Skeletal muscle tissue (tissue), 4 donors: ENCODE data around the gene USP53. TPM values are rescaled to one million over a fixed set of nuclear protein-coding genes. Genes with fewer than 3 reads are reported as not detected.
"Not testable (repeated sequence)": the region's sequence is repeated elsewhere in the genome, so short reads cannot be mapped to it uniquely, and the experiment has no call there.

Source experiments
- H3K27ac ChIP-seq: one replicate; pipeline ENCODE4 v1.7.0; 2013; ENCODE audit warnings: mild to moderate bottlenecking, low read depth, low read length, inconsistent platforms
- H3K27me3 ChIP-seq, 3 donors: one replicate each; pipeline ENCODE4 v1.7.0; 2013; ENCODE audit warnings: low read length in 3 of 3; ENCODE audit not compliant: control insufficient read depth in 3 of 3, insufficient read depth in 3 of 3
- H3K36me3 ChIP-seq, 3 donors: one replicate each; pipeline ENCODE4 v1.7.0; 2013; ENCODE audit warnings: low read length in 3 of 3; ENCODE audit not compliant: control insufficient read depth in 3 of 3, insufficient read depth in 3 of 3
- H3K4me1 ChIP-seq, 3 donors: one replicate each; pipeline ENCODE4 v1.7.0; 2013; ENCODE audit warnings: low read length in 3 of 3, mild to moderate bottlenecking in 3 of 3; ENCODE audit not compliant: control insufficient read depth in 3 of 3, insufficient read depth in 3 of 3
- H3K4me3 ChIP-seq, 3 donors: one replicate each; pipeline ENCODE4 v1.7.0; 2013; ENCODE audit warnings: low read length in 3 of 3
- H3K9ac ChIP-seq, 3 donors: one replicate each; pipeline ENCODE4 v1.7.0; 2013; ENCODE audit warnings: low read length in 3 of 3, mild to moderate bottlenecking in 3 of 3, moderate library complexity in 2 of 3, low read depth in 1 of 3
- H3K9me3 ChIP-seq, 3 donors: one replicate each; pipeline ENCODE4 v1.7.0; 2013; ENCODE audit warnings: low read length in 3 of 3; ENCODE audit not compliant: control insufficient read depth in 3 of 3
- total RNA-seq: library from RNA; depleted of rRNA; stranded (reverse); fragments of >200 nt; gene quantifications from one replicate; pipeline ENCODE4 v1.2.3, GENCODE V29; 2014
- donor health status: Osteomylitis.

Gene USP53
- total RNA-seq, 1 donor from 2014 or later: 13.0 TPM

DNA sequence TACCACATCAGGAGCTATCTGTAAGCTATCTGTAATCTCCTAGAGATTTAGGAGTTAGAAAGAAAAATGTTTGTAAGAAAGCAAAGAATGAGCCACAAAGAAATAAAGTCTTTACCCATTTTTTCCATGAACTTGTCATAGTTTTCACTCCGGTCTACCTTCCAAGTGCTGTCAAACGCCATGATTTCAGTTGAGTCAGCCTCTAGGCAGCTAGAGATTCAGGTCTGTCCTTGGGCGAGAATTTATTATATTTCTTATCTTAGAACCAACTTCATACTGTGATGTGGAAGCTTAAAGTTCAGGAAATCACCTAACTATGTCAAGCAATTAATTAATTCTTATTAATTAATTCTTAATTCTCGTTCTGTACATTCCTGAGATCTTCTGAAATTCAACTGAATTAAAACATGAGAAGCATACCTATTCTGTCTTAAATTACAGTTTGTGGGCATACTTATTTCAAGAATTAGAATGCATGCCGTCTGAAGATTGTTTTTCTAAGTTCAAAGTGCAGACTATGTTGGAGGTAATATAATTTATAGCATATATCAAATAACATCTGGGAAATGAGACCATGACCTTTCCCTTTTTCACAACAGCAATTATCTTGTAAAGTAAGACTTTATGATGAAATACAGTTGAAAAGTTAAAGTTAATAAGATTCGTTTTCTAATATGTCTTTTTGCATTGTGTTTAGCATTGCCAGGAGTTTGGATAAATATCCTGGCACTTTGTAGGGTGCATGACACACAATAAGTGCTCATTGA lies 109.6 kb downstream of the USP53 start, which contains the start of gene FABP2:
Gene FABP2 (minus strand): TSS at position 218 of the 767 bp plus-strand sequence. CDS start 36 bp downstream, at position 182.
- Histone ChIP-seq H3K4me1 (no peaks in the 10 kb centered on the region), H3K27ac (no peak within 1 kb of the TSS), H3K9me3 (no peaks in the 10 kb centered on the region), H3K4me3 (no peak within 1 kb of the TSS), H3K27me3 (no peaks in the 10 kb centered on the region), H3K36me3 (no peaks in the 10 kb centered on the region), H3K9ac (no peak within 1 kb of the TSS)

DNA sequence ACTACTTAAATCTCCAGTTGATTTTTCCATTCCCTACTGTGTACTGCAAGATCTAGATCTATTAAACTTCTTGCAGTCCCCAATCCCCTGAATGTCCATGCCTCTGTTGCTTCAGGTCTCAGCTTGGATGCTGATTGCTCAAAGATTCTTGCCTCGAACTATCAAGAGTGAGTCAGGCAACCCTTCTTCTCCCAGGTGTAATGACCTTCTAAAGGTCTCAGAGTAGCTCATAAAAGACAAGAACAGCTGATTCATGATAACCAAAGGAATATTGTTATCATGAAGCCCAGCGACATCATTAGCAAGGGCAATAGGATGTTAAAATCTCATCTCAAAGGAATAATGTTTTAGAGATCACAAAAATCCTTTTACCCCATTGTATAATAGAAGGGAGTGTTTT lies 116.2 kb downstream of the USP53 start:
- H3K4me3 ChIP-seq: no peak overlapping the region
- no peak overlapping the region for H3K27ac ChIP-seq
- H3K9ac ChIP-seq: no peak overlapping the region
- no peaks in the 10 kb centered on the region for H3K27me3 ChIP-seq
- no peaks in the 10 kb centered on the region for H3K9me3 ChIP-seq
- no peaks in the 10 kb centered on the region for H3K4me1 ChIP-seq
- H3K36me3 ChIP-seq: no peaks in the 10 kb centered on the region

DNA sequence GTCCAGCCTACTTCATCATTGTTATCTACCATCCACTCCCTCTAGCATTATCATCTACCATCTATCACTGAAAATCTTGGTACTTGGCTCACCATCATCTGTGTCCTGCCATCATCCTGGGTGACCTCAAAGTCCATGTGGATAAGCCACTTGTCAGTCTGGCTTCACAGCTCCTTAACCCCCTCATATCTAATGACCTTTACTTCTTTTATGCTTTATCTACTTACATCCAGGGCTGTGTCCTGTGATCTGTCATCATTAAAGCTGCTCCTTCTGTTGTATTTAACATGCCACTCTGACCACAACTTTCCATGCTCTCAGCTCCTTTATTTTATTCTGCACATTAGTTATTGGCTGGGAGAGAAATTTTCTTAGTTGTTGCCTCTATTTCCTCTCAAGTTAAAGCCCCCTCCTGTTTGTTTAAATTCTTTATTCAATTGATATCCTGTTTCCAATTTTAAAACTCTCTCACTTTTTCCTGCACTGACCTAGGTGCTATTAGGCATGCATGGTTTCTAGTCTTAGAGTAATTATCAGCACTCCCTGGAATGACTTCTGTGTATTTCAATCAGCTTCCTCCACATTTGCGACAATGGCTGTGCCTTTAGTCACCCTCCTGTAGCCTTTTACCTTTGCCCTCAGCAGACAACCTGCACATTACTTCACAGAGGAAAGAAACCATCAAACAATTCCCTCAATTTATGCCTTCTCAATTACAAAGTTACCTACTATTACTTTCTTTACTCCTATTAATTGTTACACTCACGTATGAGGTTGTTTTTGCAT lies 117.5 kb downstream of the USP53 start:
- H3K4me1 ChIP-seq: no peaks in the 10 kb centered on the region
- H3K9ac ChIP-seq: no peak overlapping the region
- no peak overlapping the region for H3K4me3 ChIP-seq
- no peaks in the 10 kb centered on the region for H3K27me3 ChIP-seq
- no peak overlapping the region for H3K27ac ChIP-seq
- no peaks in the 10 kb centered on the region for H3K36me3 ChIP-seq
- no peaks in the 10 kb centered on the region for H3K9me3 ChIP-seq

DNA sequence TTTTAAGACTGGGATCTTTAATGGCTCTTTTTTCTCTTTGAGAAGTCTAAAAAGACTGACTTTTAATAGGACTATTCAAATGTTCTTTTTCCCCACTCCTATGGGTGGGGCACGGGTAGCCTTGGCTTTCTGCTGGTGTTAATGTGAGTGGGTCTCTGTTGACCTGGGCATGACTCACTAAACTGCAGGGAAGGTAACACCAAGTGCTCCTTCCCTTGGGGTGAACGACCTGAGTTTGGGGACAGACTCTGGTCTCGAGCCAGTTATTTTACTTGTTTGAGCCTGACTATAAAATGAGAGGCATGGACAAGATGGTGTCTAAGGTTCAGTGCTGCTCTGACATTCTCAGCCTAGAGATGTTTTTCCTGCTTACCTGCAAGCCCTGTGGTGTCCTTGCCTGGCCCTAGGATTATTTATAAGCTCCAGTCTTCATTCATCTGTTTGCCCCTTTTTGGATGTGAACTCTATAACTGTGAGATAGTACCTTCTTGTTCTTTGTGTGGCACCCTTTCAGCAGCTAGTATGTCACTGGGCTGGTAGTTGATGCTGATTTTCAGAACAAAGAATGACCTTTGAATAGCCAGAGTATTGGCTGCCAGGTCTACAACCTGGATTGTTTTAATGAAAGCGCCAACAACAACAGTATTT lies 123.9 kb downstream of the USP53 start:
- H3K27me3 ChIP-seq, H3K9me3 ChIP-seq, H3K36me3 ChIP-seq, H3K9ac ChIP-seq, H3K4me1 ChIP-seq, H3K4me3 ChIP-seq: not testable (repeated sequence)
- H3K27ac ChIP-seq: peak overlapping the region; percentile 12

DNA sequence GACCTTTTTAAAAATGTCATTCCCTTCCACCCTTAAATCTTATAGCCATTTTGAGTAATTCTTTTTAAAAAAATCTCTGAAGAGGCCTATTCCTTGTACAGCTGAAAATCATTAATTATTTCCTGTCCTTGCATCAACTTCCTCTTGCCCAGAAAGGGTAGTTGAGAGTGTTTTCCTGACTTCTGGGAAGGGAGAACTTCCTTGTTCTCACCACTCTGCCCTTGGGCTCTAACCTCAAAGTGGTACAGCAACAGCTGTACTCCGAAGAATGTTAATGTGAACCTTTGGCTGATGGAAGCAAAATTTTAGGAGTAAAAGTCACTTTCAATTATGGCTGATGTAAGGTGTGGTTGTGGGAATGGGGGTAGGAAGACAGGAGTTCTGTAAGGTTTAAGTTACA lies 124.5 kb downstream of the USP53 start:
- H3K27me3 ChIP-seq: no peaks in the 10 kb centered on the region
- no peaks in the 10 kb centered on the region for H3K4me1 ChIP-seq
- no peak overlapping the region for H3K9ac ChIP-seq
- no peak overlapping the region for H3K4me3 ChIP-seq
- H3K9me3 ChIP-seq: no peaks in the 10 kb centered on the region
- no peaks in the 10 kb centered on the region for H3K36me3 ChIP-seq
- peak overlapping the region; percentile 12 for H3K27ac ChIP-seq

DNA sequence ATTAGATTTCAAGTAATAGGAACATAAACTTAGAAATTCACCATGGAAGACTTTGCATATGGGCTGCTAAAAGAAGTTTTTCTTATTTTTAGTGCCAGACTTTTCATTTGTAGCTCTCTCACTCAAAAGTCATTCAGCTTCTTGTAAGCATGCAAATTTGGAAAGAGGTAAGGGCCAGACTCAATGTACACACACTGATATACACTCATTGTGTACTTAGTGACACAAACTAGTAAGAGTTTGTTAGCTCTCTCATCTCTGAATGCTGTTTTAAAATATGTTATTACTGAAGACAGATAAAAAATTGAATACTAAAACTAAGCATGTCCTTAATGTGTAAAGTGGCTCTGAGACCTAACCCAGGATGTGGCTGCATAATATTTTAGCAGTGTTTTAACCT lies 127.4 kb downstream of the USP53 start:
- H3K4me1 ChIP-seq, H3K27ac ChIP-seq, H3K36me3 ChIP-seq, H3K4me3 ChIP-seq, H3K27me3 ChIP-seq, H3K9ac ChIP-seq, H3K9me3 ChIP-seq: not testable (repeated sequence)

DNA sequence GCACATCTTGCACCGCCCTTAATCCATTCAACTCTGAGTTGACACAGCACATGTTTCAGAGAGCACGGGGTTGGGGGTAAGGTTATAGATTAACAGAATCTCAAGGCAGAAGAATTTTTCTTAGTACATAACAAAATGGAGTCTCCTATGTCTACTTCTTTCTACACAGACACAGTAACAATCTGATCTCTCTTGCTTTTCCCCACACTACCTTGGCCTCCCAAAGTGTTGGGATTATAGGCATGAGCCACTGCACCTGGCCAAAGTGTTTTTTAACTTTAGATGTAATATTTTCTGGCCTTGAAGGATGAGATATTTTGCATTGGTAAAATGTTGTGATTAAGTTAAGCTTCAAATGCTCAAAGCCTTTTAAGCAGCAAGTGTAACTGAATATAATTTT lies 130.8 kb downstream of the USP53 start:
- not testable (repeated sequence) for H3K27me3 ChIP-seq, H3K4me3 ChIP-seq, H3K27ac ChIP-seq, H3K36me3 ChIP-seq, H3K9me3 ChIP-seq, H3K4me1 ChIP-seq, H3K9ac ChIP-seq

Other genes with a start within 250 kb of the USP53 start
- 94.5 TPM for gene MYOZ2, start 76.9 kb upstream of the USP53 start, total RNA-seq
- not detected for gene FABP2, start 109.4 kb downstream of the USP53 start, total RNA-seq